GM19351 (cell line): Measurements from ENCODE around the gene AFDN.

Experiments
- ATAC-seq: cut with Tn5 transposase; IDR thresholded peaks from one replicate; pipeline ENCODE4 v1.9.1; 2021; ENCODE audit warnings: mild to moderate bottlenecking, moderate library complexity; ENCODE audit not compliant: unreplicated experiment

The AFDN gene

GRCh38 chr6:167817016-167817415 is 9.7 kb upstream of the AFDN start:
- no peak for ATAC-seq

- ATAC-seq, result no peak
Measured at GRCh38 chr6:167817729-167818128, 9.0 kb upstream of the AFDN start.

- ATAC-seq, result no peak
Measured at GRCh38 chr6:167819576-167819975, 7.1 kb upstream of the AFDN start.

GRCh38 chr6:167820681-167821080 is 6.0 kb upstream of the AFDN start:
- no peak for ATAC-seq

- ATAC-seq, result no peak
Measured at GRCh38 chr6:167824591-167825331, 1.9 kb upstream of the AFDN start.

- no peak for ATAC-seq
Measured at GRCh38 chr6:167825332-167826229, 1.1 kb upstream of the AFDN start.

- ATAC-seq, result peak; percentile 70
Measured at GRCh38 chr6:167826230-167826895, 348 bp upstream of the AFDN start.

GRCh38 chr6:167827583-167828324 is 1.0 kb downstream of the AFDN start:
- peak; percentile 26 for ATAC-seq

GRCh38 chr6:167828325-167828956 is 1.7 kb downstream of the AFDN start:
- ATAC-seq, result no peak

GRCh38 chr6:167829513-167829912 is 2.8 kb downstream of the AFDN start:
- no peak for ATAC-seq

GRCh38 chr6:167831281-167831828 is 4.6 kb downstream of the AFDN start:
- ATAC-seq, result peak; percentile 24

GRCh38 chr6:167832497-167833395 is 6.0 kb downstream of the AFDN start:
- peak; percentile 28 for ATAC-seq

- peak; percentile 28 for ATAC-seq
Measured at GRCh38 chr6:167833396-167833763, 6.7 kb downstream of the AFDN start.

- ATAC-seq, result no peak
Measured at GRCh38 chr6:167835260-167835659, 8.5 kb downstream of the AFDN start.

GRCh38 chr6:167836721-167837120 is 10.0 kb downstream of the AFDN start:
- ATAC-seq, result no peak

- ATAC-seq, result no peak
Measured at GRCh38 chr6:167838207-167838748, 11.6 kb downstream of the AFDN start.

- ATAC-seq, result no peak
Measured at GRCh38 chr6:167839343-167839742, 12.6 kb downstream of the AFDN start.

- no peak for ATAC-seq
Measured at GRCh38 chr6:167839755-167840154, 13.0 kb downstream of the AFDN start.

- ATAC-seq, result no peak
Measured at GRCh38 chr6:167840160-167840525, 13.4 kb downstream of the AFDN start.
